Measurements from ENCODE around the gene KISS1R. TPM values are rescaled to one million over a fixed set of nuclear protein-coding genes. Genes with fewer than 3 reads are reported as not detected.

The KISS1R gene
- total RNA-seq, 4 donors from 2014 or later: 0.29 TPM; not detected in 3

DNA sequence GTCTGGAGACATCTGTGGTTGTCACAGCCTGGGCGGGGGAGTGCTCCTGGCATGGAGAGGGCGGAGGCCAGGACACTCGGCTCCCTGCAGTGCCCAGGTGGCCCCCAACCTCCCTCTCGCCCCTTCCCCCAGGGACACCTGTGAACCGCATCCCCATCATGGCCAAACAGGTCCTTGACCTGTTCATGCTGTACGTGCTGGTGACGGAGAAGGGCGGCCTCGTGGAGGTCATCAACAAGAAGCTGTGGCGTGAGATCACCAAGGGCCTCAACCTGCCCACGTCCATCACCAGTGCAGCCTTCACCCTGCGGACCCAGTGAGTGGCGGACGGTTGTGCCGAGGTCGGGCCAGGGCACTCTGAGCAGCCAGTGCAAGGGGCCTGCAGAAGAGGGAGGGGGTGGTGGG lies 47.0 kb downstream of the KISS1R start:
- no CpG with 5 or more reads among the region's 16 CpGs for WGBS
- no peak overlapping the region for H3K4me3 ChIP-seq
- H3K27me3 ChIP-seq: no peaks in the 10 kb centered on the region
- H3K36me3 ChIP-seq: peaks cover 33% of the 10 kb centered on the region
- H3K27ac ChIP-seq: no peak overlapping the region
- peaks cover 2% of the 10 kb centered on the region for H3K4me1 ChIP-seq
- TF ChIP-seq POLR2A (IDR thresholded peaks at IDR 0.05) (no peak), EP300 (IDR thresholded peaks at IDR 0.05) (no peak), POLR2AphosphoS5 (IDR thresholded peaks at IDR 0.05) (no peak)
- TF ChIP-seq, protein P1, sequence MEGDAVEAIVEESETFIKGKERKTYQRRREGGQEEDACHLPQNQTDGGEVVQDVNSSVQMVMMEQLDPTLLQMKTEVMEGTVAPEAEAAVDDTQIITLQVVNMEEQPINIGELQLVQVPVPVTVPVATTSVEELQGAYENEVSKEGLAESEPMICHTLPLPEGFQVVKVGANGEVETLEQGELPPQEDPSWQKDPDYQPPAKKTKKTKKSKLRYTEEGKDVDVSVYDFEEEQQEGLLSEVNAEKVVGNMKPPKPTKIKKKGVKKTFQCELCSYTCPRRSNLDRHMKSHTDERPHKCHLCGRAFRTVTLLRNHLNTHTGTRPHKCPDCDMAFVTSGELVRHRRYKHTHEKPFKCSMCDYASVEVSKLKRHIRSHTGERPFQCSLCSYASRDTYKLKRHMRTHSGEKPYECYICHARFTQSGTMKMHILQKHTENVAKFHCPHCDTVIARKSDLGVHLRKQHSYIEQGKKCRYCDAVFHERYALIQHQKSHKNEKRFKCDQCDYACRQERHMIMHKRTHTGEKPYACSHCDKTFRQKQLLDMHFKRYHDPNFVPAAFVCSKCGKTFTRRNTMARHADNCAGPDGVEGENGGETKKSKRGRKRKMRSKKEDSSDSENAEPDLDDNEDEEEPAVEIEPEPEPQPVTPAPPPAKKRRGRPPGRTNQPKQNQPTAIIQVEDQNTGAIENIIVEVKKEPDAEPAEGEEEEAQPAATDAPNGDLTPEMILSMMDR (IDR thresholded peaks at IDR 0.05): no peak
- H3K9me3 ChIP-seq: no peaks in the 10 kb centered on the region
- DNase-seq (ENCODE audit: low spot score in 2 of 2): no peak

DNA sequence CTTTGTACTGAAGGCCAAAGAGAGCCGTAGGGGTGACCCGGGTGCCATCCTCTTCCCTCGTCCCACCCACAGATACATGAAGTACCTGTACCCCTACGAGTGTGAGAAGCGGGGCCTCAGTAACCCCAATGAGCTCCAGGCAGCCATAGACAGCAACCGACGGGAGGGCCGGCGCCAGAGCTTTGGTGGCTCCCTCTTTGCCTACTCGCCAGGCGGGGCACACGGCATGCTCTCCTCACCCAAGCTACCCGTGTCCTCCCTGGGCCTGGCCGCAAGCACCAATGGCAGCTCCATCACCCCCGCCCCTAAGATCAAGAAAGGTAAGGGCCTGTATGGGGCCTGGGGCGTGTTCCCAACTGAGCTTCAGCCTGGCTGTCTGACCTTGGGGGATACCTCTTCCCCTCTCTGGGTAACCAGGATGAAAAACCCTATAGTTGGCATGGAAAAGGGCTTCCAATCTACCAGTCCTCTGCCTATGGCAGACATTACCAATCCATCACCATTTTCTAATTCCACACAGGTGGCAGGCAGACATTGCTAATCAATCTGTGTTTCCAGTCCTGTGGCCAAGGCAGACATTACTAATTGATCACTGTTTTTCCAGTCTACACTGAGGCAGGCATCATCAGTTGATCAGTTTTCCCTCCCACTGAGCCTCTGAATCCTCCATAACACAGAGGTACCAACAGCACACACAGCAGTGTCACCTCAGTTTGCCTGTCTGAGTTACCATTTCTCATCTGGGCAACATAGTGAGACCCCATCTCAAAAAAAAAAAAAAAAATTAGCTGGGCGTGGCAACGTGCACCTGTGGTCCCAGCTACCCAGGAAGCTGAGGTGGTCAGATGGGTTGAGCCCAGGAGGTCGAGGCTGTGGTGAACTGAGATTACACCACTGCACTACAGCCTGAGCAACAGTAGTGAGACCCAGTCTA lies 47.9 kb downstream of the KISS1R start:
- peaks cover 40% of the 10 kb centered on the region for H3K36me3 ChIP-seq
- no peak for DNase-seq (ENCODE audit: low spot score in 2 of 2)
- WGBS: 97% methylated on average over 16 of the region's 19 CpGs
- TF ChIP-seq POLR2AphosphoS5 (IDR thresholded peaks at IDR 0.05) (no peak), EP300 (IDR thresholded peaks at IDR 0.05) (no peak), POLR2A (IDR thresholded peaks at IDR 0.05) (no peak)
- TF ChIP-seq, protein P1 (IDR thresholded peaks at IDR 0.05): no peak
- no peak overlapping the region for H3K4me3 ChIP-seq
- H3K4me1 ChIP-seq: no peaks in the 10 kb centered on the region
- no peaks in the 10 kb centered on the region for H3K9me3 ChIP-seq
- H3K27ac ChIP-seq: no peak overlapping the region
- no peaks in the 10 kb centered on the region for H3K27me3 ChIP-seq

DNA sequence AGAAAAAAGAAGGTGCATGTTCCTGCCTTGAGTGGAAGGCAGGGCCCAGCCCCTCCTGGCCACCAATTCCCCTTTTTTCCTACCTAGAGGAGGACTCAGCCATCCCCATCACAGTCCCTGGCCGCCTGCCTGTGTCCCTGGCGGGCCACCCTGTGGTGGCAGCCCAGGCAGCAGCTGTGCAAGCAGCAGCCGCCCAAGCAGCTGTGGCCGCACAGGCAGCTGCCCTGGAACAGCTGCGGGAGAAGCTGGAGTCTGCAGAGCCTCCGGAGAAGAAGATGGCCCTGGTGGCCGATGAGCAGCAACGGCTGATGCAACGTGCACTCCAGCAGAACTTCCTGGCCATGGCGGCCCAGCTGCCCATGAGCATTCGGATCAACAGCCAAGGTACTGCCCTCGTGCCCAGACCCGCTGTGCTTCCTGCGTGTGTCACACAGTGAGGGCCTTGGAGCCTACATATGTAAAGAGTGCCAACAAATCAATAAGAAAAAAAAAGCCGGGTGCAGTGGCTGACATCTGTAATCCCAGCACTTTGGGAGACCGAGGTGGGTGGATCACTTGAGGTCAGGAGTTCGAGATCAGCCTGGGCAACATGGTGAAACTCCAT lies 49.5 kb downstream of the KISS1R start:
- peaks cover 51% of the 10 kb centered on the region for H3K36me3 ChIP-seq
- TF ChIP-seq, protein P1 (IDR thresholded peaks at IDR 0.05): no peak
- H3K27ac ChIP-seq: no peak overlapping the region
- no peaks in the 10 kb centered on the region for H3K9me3 ChIP-seq
- no peaks in the 10 kb centered on the region for H3K4me1 ChIP-seq
- 88% methylated on average over 15 of the region's 17 CpGs for WGBS
- no peak for DNase-seq (ENCODE audit: low spot score in 2 of 2)
- no peak overlapping the region for H3K4me3 ChIP-seq
- no peaks in the 10 kb centered on the region for H3K27me3 ChIP-seq

Other genes with a start within 250 kb of the KISS1R start
- 10 to 100 TPM; 19.6 to 61.4 (median 59.0) TPM for gene FSTL3, start 240.9 kb upstream of the KISS1R start, total RNA-seq
- not detected for gene PRSS57, start 221.9 kb upstream of the KISS1R start, total RNA-seq
- 10 to 100 TPM; 19.4 to 45.4 (median 24.2) TPM for gene PALM, start 208.4 kb upstream of the KISS1R start, total RNA-seq
- 1 to 10 TPM in 2 of 4 donors, under 1 TPM in 1, not detected in 1; 0.60 to 6.5 (median 2.0) TPM for gene MISP, start 166.2 kb upstream of the KISS1R start, total RNA-seq
- 100 to 1,000 TPM; 152 to 227 (median 174) TPM for gene PTBP1, start 119.9 kb upstream of the KISS1R start, total RNA-seq
- not detected for gene PLPPR3, start 95.4 kb upstream of the KISS1R start, total RNA-seq
- gene AZU1, start 89.5 kb upstream of the KISS1R start, total RNA-seq: under 1 TPM in 1 of 4 donors, not detected in 3; 0.79 TPM
- not detected for gene PRTN3, start 76.3 kb upstream of the KISS1R start, total RNA-seq
- gene ELANE, start 65.0 kb upstream of the KISS1R start, total RNA-seq: under 1 TPM in 1 of 4 donors, not detected in 3; 0.79 TPM
- gene CFD, start 57.7 kb upstream of the KISS1R start, total RNA-seq: 100 to 1,000 TPM; 195 to 332 (median 294) TPM
- gene MED16, start 24.1 kb upstream of the KISS1R start, total RNA-seq: 10 to 100 TPM; 45.1 to 63.9 (median 57.0) TPM
- gene RNU6-9, start 23.8 kb upstream of the KISS1R start, total RNA-seq: not detected
- 10 to 100 TPM; 41.3 to 58.3 (median 51.2) TPM for gene R3HDM4, start 4.1 kb upstream of the KISS1R start, total RNA-seq
- gene ARID3A, start 8.7 kb downstream of the KISS1R start, total RNA-seq: 1 to 10 TPM; 4.7 to 7.5 (median 6.1) TPM
- gene WDR18, start 67.0 kb downstream of the KISS1R start, total RNA-seq: 10 to 100 TPM; 25.0 to 52.6 (median 42.2) TPM
- 1 to 10 TPM in 1 of 4 donors, under 1 TPM in 1, not detected in 2; 0.13 to 1.1 TPM for gene GRIN3B, start 83.1 kb downstream of the KISS1R start, total RNA-seq
- gene TMEM259, start 103.8 kb downstream of the KISS1R start, total RNA-seq: 100 to 1,000 TPM; 165 to 349 (median 243) TPM
- not detected for gene RNU6-2, start 104.2 kb downstream of the KISS1R start, total RNA-seq
- gene CNN2, start 109.3 kb downstream of the KISS1R start, total RNA-seq: 10 to 100 TPM; 44.0 to 75.1 (median 68.4) TPM
- 10 to 100 TPM; 29.8 to 97.6 (median 47.5) TPM for gene ABCA7, start 122.8 kb downstream of the KISS1R start, total RNA-seq
- gene ARHGAP45, start 149.8 kb downstream of the KISS1R start, total RNA-seq: 10 to 100 TPM; 11.5 to 13.4 (median 12.6) TPM
- 100 to 1,000 TPM in 3 of 4 donors, 10 to 100 TPM in 1; 84.1 to 142 (median 111) TPM for gene POLR2E, start 178.0 kb downstream of the KISS1R start, total RNA-seq
- 100 to 1,000 TPM; 267 to 359 (median 344) TPM for gene GPX4, start 186.7 kb downstream of the KISS1R start, total RNA-seq

Measured in suprapubic skin (tissue), 4 donors.